HG03175 (cell line): ENCODE measurements around the gene WDR48.

Experiments used
- ATAC-seq: cut with Tn5 transposase; IDR thresholded peaks from one replicate; pipeline ENCODE4 v1.9.1; 2021; ENCODE audit warnings: mild to moderate bottlenecking, moderate library complexity; ENCODE audit not compliant: unreplicated experiment

The WDR48 gene

DNA sequence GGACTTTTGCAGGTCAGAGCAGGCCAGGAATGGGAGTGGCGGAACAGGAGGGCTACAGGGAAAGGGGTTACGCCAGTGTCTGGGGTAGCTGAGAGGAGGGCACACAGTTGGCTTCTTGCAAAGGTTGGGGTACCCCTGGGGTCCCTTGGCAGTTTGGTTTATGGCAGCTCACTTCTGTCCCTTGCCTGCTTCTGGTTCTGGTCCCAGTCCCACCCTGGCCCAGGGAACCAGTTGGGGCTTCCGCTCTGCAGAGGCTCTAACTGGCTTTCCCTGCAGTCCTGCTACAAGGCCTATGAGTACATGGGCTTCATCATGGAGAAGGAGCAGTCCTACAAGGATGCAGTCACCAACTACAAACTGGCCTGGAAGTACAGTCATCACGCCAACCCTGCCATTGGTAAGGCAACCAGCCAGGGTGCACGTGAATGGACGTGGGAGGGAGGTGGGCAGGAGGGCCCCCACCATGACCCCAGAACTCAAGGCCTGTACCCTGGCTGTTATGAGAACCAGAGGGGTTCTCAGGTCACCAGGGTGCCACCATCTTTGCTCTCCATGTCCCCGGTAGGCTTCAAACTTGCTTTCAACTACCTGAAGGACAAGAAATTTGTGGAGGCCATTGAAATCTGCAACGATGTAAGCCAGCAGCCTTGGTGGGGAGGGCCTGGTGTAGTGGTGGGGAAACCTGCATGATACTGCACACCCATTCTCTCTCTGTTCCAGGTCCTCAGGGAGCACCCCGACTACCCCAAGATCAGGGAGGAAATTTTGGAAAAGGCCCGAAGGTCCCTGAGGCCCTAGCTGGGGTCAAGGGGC is 86.4 kb downstream of the WDR48 start:
- ATAC-seq: no peak

DNA sequence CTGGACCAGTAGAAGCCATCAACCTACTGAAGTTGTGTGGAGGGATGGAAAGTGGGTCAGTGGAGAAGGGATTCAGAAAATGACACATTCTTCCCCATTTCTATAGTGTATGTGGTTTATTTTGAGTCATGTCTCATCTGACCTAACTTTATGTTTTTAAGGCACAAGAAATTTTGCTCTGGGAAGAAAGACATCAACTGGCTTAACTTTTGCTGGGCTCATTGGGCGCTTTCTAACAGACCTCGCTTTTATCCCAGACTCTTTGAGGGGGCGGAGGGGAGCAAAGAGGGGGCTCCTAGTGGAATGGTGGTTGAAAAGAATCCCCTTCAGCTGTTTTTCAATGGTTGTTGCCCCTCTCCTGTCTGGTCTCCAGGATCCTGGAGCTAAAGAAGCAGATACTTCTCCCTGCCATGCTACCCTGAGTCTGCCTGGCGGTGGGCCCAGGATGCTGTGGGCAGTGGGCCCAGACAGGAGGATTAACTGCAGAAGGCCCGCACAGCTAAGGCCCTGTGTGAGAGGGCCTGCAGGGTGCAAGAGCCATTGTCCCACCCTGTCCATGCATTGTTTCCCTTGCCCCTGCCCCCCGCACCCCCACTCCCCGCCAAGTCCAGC is 87.1 kb downstream of the WDR48 start:
- no peak for ATAC-seq

- no peak for ATAC-seq
Observed at GRCh38 chr3:39139442-39139841, 87.6 kb downstream of the WDR48 start.

GRCh38 chr3:39140341-39140971 is 88.6 kb downstream of the WDR48 start:
- ATAC-seq: no peak

- ATAC-seq: no peak
Observed at GRCh38 chr3:39141171-39141995, 89.6 kb downstream of the WDR48 start.

DNA sequence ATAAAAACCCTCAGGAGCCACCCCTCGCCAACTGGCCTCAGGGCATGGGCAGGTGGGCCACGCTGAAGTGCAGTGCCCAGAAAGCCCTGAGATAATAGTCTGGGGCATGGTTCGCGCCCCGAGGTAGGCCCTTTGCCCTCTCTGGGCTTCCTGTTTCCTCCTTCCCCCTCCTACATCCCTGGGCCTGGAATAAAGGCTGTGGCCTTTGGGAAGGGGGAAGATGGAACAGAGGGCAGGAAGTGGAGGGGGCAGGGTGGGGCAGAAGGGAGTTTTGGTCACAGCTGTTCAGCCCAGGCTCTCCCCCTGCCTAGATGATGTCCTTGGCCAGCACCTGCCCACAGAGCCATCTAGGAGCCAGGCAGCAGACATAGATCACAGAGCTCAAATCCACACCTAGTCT is 90.3 kb downstream of the WDR48 start:
- ATAC-seq: no peak

GRCh38 chr3:39143051-39143885 is 91.5 kb downstream of the WDR48 start:
- ATAC-seq: no peak

GRCh38 chr3:39144095-39144747 is 92.4 kb downstream of the WDR48 start:
- ATAC-seq: no peak

GRCh38 chr3:39144748-39145380 is 93.0 kb downstream of the WDR48 start:
- no peak for ATAC-seq

DNA sequence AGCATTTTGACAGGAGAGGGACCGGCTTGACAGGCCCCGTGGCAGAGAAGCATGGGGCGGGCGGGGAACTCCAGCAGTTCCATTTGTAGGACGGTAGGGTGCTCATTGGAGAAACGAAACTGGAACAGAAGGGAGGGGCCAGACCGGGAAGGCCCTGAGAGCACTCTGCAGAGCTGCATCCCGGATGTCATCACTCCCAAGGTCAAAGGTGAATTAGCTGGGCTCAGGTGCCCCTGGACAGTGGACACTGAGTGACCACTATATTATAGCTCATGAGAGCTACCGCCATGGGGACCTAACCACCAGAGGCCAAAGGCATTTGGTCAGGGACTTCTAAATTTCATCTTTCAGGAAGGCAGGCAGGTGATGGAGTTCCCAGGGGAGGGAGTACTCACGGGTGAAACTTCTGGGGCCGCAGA is 94.3 kb downstream of the WDR48 start:
- no peak for ATAC-seq
